ENCODE results near the gene TXNRD1. TPM values are rescaled to one million over a fixed set of nuclear protein-coding genes. Genes with fewer than 3 reads are reported as not detected.

The TXNRD1 gene
- total RNA-seq, 1 donor: 502 TPM

DNA sequence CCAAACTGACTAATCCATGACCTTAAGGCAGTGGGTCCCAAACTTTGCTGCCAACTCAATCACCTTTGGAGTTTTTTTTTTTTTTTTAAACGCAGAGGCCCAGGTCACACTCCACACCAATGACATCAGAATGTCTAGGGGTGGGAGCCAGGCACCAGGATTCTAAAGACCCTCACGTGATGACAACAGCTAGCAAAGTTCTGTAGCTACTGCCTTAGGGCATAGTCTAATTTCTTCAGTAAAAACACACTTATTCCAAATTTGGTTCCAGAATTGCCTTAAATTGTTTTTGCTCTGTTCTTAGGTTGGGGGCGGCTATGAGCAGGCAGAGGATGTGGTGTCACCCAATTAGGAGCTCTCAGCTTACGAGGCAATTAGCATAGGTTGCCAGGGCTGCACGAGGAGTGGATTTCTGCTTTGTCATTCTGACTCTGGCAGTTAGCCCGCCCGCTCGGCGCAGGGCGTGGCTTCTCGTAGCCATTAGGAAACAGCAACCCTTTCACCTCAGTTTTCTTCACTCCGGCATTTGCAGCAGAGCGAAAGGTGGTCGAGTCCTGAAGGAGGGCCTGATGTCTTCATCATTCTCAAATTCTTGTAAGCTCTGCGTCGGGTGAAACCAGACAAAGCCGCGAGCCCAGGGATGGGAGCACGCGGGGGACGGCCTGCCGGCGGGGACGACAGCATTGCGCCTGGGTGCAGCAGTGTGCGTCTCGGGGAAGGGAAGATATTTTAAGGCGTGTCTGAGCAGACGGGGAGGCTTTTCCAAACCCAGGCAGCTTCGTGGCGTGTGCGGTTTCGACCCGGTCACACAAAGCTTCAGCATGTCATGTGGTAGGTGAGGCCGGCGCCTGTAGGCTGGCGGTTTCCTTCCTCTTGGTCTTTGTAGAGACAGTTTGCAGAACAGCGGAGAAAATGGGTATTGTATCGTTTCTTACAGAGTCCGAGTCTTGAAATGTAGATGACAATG lies 71.2 kb downstream of the TXNRD1 start:
- Histone ChIP-seq H3K27me3 (ENCODE audit: insufficient read depth, low read length) (no peaks in the 10 kb centered on the region), H3K4me1 (ENCODE audit: insufficient read depth, low read length) (peaks cover 32% of the 10 kb centered on the region), H3K4me3 (ENCODE audit: insufficient read depth, low read length) (peak overlapping the region; percentile 91), H3K4me2 (ENCODE audit: insufficient read depth, low read length) (peak overlapping the region; percentile 95), H3K9me3 (ENCODE audit: low read depth, low read length) (no peaks in the 10 kb centered on the region), H3K27ac (ENCODE audit: low read depth, low read length) (peak overlapping the region; percentile 99), H3K36me3 (ENCODE audit: insufficient read depth, low read length) (peaks cover 27% of the 10 kb centered on the region), H4K20me1 (ENCODE audit: insufficient read depth, low read length) (peaks cover 35% of the 10 kb centered on the region), H2AFZ (ENCODE audit: low read length) (peak overlapping the region; percentile 80), H3K79me2 (ENCODE audit: insufficient read depth, low read length) (peaks cover 46% of the 10 kb centered on the region)
- TF ChIP-seq CTCF (IDR thresholded peaks at IDR 0.05; ENCODE audit: extremely low read depth, low read depth, low read length): no peak
- peak; percentile 91 for DNase-seq (ENCODE audit: insufficient read length, low spot score, missing footprints)

DNA sequence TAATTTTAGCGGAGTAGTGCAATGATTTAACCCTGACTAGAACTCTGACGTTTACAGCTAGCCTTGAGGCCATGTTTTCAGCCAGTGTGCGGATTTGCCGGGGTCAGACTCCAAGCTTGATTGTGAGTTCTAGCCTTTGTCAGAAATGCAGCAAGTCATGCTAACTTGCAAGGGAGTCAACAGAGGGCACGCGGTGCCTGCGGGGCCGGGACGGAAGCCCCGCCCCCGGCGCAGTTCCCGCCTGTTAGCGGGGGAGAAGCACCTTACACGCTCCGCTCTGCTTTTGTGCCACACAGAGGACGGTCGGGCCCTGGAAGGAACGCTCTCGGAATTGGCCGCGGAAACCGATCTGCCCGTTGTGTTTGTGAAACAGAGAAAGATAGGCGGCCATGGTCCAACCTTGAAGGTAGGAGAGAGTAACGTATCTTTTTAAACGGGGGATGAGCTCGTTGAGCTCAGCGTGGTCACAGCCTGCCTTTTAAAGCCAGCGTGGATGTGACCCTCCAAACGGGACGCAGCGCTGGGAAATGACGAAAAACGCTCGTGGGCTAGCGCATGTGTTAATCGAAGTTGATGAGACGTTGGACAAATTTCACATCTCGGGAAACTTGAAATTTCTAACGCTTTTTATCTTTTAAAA lies 73.2 kb downstream of the TXNRD1 start:
- peaks cover 66% of the 10 kb centered on the region for H3K79me2 ChIP-seq (ENCODE audit: insufficient read depth, low read length)
- H3K27me3 ChIP-seq (ENCODE audit: insufficient read depth, low read length): no peaks in the 10 kb centered on the region
- peak overlapping the region; percentile 91 for H3K4me3 ChIP-seq (ENCODE audit: insufficient read depth, low read length)
- TF ChIP-seq CTCF (IDR thresholded peaks at IDR 0.05; ENCODE audit: extremely low read depth, low read depth, low read length): no peak
- H3K36me3 ChIP-seq (ENCODE audit: insufficient read depth, low read length): peaks cover 45% of the 10 kb centered on the region
- H3K9me3 ChIP-seq (ENCODE audit: low read depth, low read length): no peaks in the 10 kb centered on the region
- H3K4me1 ChIP-seq (ENCODE audit: insufficient read depth, low read length): peaks cover 35% of the 10 kb centered on the region
- no peak overlapping the region for H2AFZ ChIP-seq (ENCODE audit: low read length)
- peaks cover 49% of the 10 kb centered on the region for H4K20me1 ChIP-seq (ENCODE audit: insufficient read depth, low read length)
- H3K27ac ChIP-seq (ENCODE audit: low read depth, low read length): peak overlapping the region; percentile 99
- H3K4me2 ChIP-seq (ENCODE audit: insufficient read depth, low read length): peak overlapping the region; percentile 95
- DNase-seq (ENCODE audit: insufficient read length, low spot score, missing footprints): peak; percentile 89

- Histone ChIP-seq H3K4me3 (ENCODE audit: insufficient read depth, low read length) (peak overlapping the region; percentile 91), H4K20me1 (ENCODE audit: insufficient read depth, low read length) (peaks cover 57% of the 10 kb centered on the region)
- DNase-seq (ENCODE audit: insufficient read length, low spot score, missing footprints): no peak
Measured at GRCh38 chr12:104290320-104290719, 74.7 kb downstream of the TXNRD1 start.

More at GRCh38 chr12:104290320-104290719, 74.7 kb downstream of the TXNRD1 start:
- Histone ChIP-seq H3K36me3 (ENCODE audit: insufficient read depth, low read length) (peaks cover 56% of the 10 kb centered on the region), H3K79me2 (ENCODE audit: insufficient read depth, low read length) (peaks cover 81% of the 10 kb centered on the region), H3K27ac (ENCODE audit: low read depth, low read length) (no peak overlapping the region), H3K9me3 (ENCODE audit: low read depth, low read length) (no peaks in the 10 kb centered on the region), H3K4me2 (ENCODE audit: insufficient read depth, low read length) (peak overlapping the region; percentile 95), H3K4me1 (ENCODE audit: insufficient read depth, low read length) (peaks cover 39% of the 10 kb centered on the region), H2AFZ (ENCODE audit: low read length) (no peak overlapping the region), H3K27me3 (ENCODE audit: insufficient read depth, low read length) (no peaks in the 10 kb centered on the region)
- no peak for TF ChIP-seq CTCF (IDR thresholded peaks at IDR 0.05; ENCODE audit: extremely low read depth, low read depth, low read length)

Data from osteoblast (primary cell).